A673 (cell line): ENCODE data around the gene ENTR1. TPM values are rescaled to one million over a fixed set of nuclear protein-coding genes. Genes with fewer than 3 reads are reported as not detected.

Experiments used
- BruUV-seq: library from RNA; stranded (reverse); fragments of 400-500 nt; replicated peaks from 2 replicates; lab custom pipeline; 2021; lab: Mats Ljungman, UMichigan
- CTCF ChIA-PET: fragments of 300-600 bp; sonication (Branson Sonifier 250); formaldehyde crosslinking; loops from one replicate; lab custom pipeline; 2022; ENCODE audit warnings: antibody characterized with exemption; lab: Charles Lee
- POLR2A ChIA-PET: fragments of 300-600 bp; sonication (Branson Sonifier 250); formaldehyde crosslinking; loops from one replicate; lab custom pipeline; 2022; ENCODE audit warnings: antibody characterized with exemption; ENCODE audit not compliant: low non-redundant PET; lab: Charles Lee
- DNase-seq: peaks from one replicate; pipeline ENCODE4 v3.0.0-alpha.2; 2015; ENCODE audit warnings: low spot score
- H3K27ac ChIP-seq: fragments of 200-600 bp; sonication (generic); 2 replicates; pipeline ENCODE4 v1.5.1; 2016; ENCODE audit warnings: mixed run types, low read depth, mild to moderate bottlenecking, mixed read lengths, antibody characterized with exemption, low read length; ENCODE audit not compliant: poor library complexity, severe bottlenecking
- H3K27me3 ChIP-seq: fragments of 200-600 bp; sonication (generic); replicated peaks from 2 replicates; pipeline ENCODE4 v1.6.1; 2017; ENCODE audit warnings: mixed run types, low read depth, mild to moderate bottlenecking, mixed read lengths, antibody characterized with exemption, low read length; ENCODE audit not compliant: insufficient read depth, poor library complexity
- H3K36me3 ChIP-seq: fragments of 200-600 bp; sonication (generic); 2 replicates; pipeline ENCODE4 v1.6.1; 2016; ENCODE audit warnings: mixed run types, mild to moderate bottlenecking, mixed read lengths, antibody characterized with exemption, low read length; ENCODE audit not compliant: insufficient read depth, poor library complexity, severe bottlenecking
- H3K4me1 ChIP-seq: fragments of 200-600 bp; sonication (generic); 2 replicates; pipeline ENCODE4 v1.6.1; 2017; ENCODE audit warnings: mixed run types, mild to moderate bottlenecking, mixed read lengths, antibody characterized with exemption, low read length; ENCODE audit not compliant: insufficient read depth, poor library complexity, severe bottlenecking
- H3K4me3 ChIP-seq: fragments of 200-600 bp; sonication (generic); 2 replicates; pipeline ENCODE4 v1.5.1; 2016; ENCODE audit warnings: low read depth, mixed run types, mild to moderate bottlenecking, mixed read lengths, low read length; ENCODE audit not compliant: poor library complexity, severe bottlenecking
- H3K9me3 ChIP-seq: fragments of 200-600 bp; sonication (generic); 2 replicates; pipeline ENCODE4 v1.6.1; 2016; ENCODE audit warnings: mixed run types, low read depth, mild to moderate bottlenecking, mixed read lengths, antibody characterized with exemption, low read length; ENCODE audit not compliant: poor library complexity, severe bottlenecking
- CTCF ChIP-seq: fragments of 300-800, 200-600 bp; sonication (generic); conservative IDR thresholded peaks from 2 replicates; pipeline ENCODE4 v1.5.1; 2017; ENCODE audit warnings: low read depth, mild to moderate bottlenecking, antibody characterized with exemption, low read length, moderate library complexity, mixed read lengths
- EZH2 ChIP-seq: fragments of 200-600 bp; sonication (generic); IDR thresholded peaks from 2 replicates; pipeline ENCODE4 v1.6.1; 2017; ENCODE audit warnings: borderline replicate concordance, low read depth, mild to moderate bottlenecking, mixed read lengths, antibody characterized with exemption, low read length; ENCODE audit not compliant: poor library complexity, severe bottlenecking
- intact Hi-C: fragments of 100-400 bp; cut with micrococcal nuclease; formaldehyde crosslinking; loops from one replicate; pipeline ENCODE4 v1.10.0; 2022; ENCODE audit not compliant: unreplicated experiment
- total RNA-seq: library from RNA; stranded (reverse); gene quantifications from 2 replicates; pipeline ENCODE4 v1.2.3, GENCODE V29; 2021

ENTR1 gene
- total RNA-seq, 1 experiment from 2014 or later = 146 TPM

DNA sequence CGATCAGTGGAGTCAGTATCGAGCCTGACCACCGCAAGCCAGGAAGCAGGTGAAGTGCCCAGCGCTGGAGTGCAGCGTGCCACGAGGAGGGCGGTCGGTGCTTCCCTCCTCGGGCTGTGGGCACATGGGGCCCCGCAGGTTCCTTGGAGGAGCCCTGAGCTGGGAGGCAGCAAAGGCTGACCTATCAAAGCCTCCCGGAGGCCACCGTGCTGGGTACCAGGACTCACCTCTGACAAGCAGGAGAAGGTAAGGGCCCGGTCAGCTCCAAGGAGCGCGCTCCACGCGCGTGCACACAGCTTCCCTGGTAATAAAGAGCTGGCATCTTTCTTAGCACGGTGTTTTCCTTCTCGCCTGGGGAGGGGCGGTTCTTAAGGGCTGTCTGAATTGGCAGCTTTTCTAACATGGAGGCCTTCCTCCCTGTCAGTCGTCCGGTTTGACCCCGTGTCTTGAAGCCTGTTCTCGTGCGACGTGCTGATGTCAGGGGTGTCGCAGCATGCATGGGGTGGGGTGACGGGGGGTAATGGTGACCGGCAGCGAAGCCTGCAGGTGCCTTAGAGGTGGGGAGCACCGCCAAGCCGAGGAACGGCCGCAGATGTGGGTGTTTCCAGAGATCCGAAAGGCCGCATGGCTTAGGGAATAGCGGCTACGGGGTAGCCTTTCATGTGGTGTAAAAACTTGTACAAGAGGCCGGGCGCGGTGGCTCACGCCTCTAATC, 13.2 kb upstream of the ENTR1 start:
- BruUV-seq = no TSS peak
- ChIA-PET POLR2A (no interaction called here), CTCF (no interaction called here)
- peaks cover 52% of the 10 kb centered on the region for H3K36me3 ChIP-seq
- intact Hi-C loops = no loop called here
- H3K27me3 ChIP-seq = no peaks in the 10 kb centered on the region
- no peak overlapping the region for H3K27ac ChIP-seq
- no peak for DNase-seq
- no peaks in the 10 kb centered on the region for H3K9me3 ChIP-seq
- TF ChIP-seq CTCF = no peak
- no peak for TF ChIP-seq EZH2
- H3K4me1 ChIP-seq = peaks cover 5% of the 10 kb centered on the region
- H3K4me3 ChIP-seq = no peak overlapping the region

GRCh38 chr9:136422876-136423275, 12.5 kb upstream of the ENTR1 start:
- BruUV-seq = no TSS peak
- ChIA-PET CTCF (no interaction called here), POLR2A (no interaction called here)
- H3K4me3 ChIP-seq = no peak overlapping the region
- no peaks in the 10 kb centered on the region for H3K9me3 ChIP-seq
- H3K36me3 ChIP-seq = peaks cover 58% of the 10 kb centered on the region
- no peak for DNase-seq
- H3K4me1 ChIP-seq = peaks cover 5% of the 10 kb centered on the region
- intact Hi-C loops = no loop called here
- H3K27ac ChIP-seq = no peak overlapping the region
- TF ChIP-seq CTCF = no peak
- TF ChIP-seq EZH2 = no peak
- H3K27me3 ChIP-seq = no peaks in the 10 kb centered on the region

DNA sequence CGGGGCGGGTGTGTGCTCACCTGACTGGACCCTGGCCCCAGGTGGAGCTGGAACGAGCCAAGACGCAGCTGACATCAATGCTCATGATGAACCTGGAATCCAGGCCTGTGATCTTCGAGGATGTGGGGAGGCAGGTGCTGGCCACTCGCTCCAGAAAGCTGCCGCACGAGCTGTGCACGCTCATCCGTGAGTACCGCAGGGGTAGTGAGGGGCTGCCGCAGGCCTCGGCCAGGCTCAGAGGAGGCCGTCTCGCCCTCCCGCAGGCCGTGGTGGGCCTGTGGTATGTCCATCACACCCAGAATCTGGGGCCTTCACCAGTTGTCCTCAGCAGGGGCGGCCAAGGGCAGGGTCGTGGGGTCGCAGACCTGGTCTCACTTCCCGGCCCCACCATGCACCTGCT, 11.4 kb upstream of the ENTR1 start:
- H3K4me1 ChIP-seq = peaks cover 3% of the 10 kb centered on the region
- DNase-seq = no peak
- no peaks in the 10 kb centered on the region for H3K9me3 ChIP-seq
- intact Hi-C loops = no loop called here
- BruUV-seq = no TSS peak
- POLR2A ChIA-PET = no interaction called here
- CTCF ChIA-PET = interaction anchor here (0.7 kb wide), 1 partner anchor 18 kb away, joined by 7 read pairs; no protein-coding TSS in a partner anchor
- TF ChIP-seq CTCF (no peak), EZH2 (no peak)
- no peak overlapping the region for H3K4me3 ChIP-seq
- peaks cover 67% of the 10 kb centered on the region for H3K36me3 ChIP-seq
- no peak overlapping the region for H3K27ac ChIP-seq
- no peaks in the 10 kb centered on the region for H3K27me3 ChIP-seq
